Stimulated activated CD8-positive, alpha-beta memory T cell treated with anti-CD3 and anti-CD28 coated beads, Interleukin-15, amount 100 ng/mL, for 24 hours (primary cell): ENCODE results near the gene TNRC6B.
"Not testable (repeated sequence)": the region's sequence is repeated elsewhere in the genome, so short reads cannot be mapped to it uniquely, and the experiment has no call there.

ENCODE experiments used
- DNase-seq: peaks from one replicate; pipeline ENCODE4 v3.0.0-alpha.2; 2020; ENCODE audit warnings: low read depth

Gene TNRC6B

GRCh38 chr22:40183603-40184002 lies 5.9 kb downstream of the TNRC6B start:
- DNase-seq = not testable (repeated sequence)

GRCh38 chr22:40187389-40187788 lies 9.7 kb downstream of the TNRC6B start:
- no peak for DNase-seq

- DNase-seq = no peak
These were observed 12.3 kb downstream of the TNRC6B start for GRCh38 chr22:40189997-40190396.

- no peak for DNase-seq
These were observed 12.8 kb downstream of the TNRC6B start for GRCh38 chr22:40190501-40190900.

GRCh38 chr22:40193429-40194421 lies 16.0 kb downstream of the TNRC6B start:
- DNase-seq = no peak

- DNase-seq = no peak
These were observed 16.9 kb downstream of the TNRC6B start for GRCh38 chr22:40194656-40195055.

- DNase-seq = no peak
These were observed 19.1 kb downstream of the TNRC6B start for GRCh38 chr22:40196628-40197360.

- DNase-seq = not testable (repeated sequence)
These were observed 19.7 kb downstream of the TNRC6B start for GRCh38 chr22:40197421-40197820.

- DNase-seq = no peak
These were observed 21.0 kb downstream of the TNRC6B start for GRCh38 chr22:40198733-40199132.

- DNase-seq = no peak
These were observed 21.5 kb downstream of the TNRC6B start for GRCh38 chr22:40199223-40199622.

GRCh38 chr22:40199852-40200251 lies 22.1 kb downstream of the TNRC6B start:
- no peak for DNase-seq

- DNase-seq = no peak
These were observed 23.2 kb downstream of the TNRC6B start for GRCh38 chr22:40200795-40201530.

GRCh38 chr22:40202225-40202944 lies 24.7 kb downstream of the TNRC6B start:
- no peak for DNase-seq

- DNase-seq = no peak
These were observed 25.8 kb downstream of the TNRC6B start for GRCh38 chr22:40203572-40203971.

GRCh38 chr22:40204321-40205116 lies 26.8 kb downstream of the TNRC6B start:
- no peak for DNase-seq

GRCh38 chr22:40206561-40206960 lies 28.8 kb downstream of the TNRC6B start:
- DNase-seq = no peak

GRCh38 chr22:40210818-40211217 lies 33.1 kb downstream of the TNRC6B start:
- DNase-seq = no peak

- no peak for DNase-seq
These were observed 33.8 kb downstream of the TNRC6B start for GRCh38 chr22:40211476-40212054.

GRCh38 chr22:40212121-40212520 lies 34.4 kb downstream of the TNRC6B start:
- DNase-seq = no peak

- DNase-seq = no peak
These were observed 35.8 kb downstream of the TNRC6B start for GRCh38 chr22:40213478-40213877.
